HCT116 (cell line): ENCODE results near the gene MAS1. TPM values are rescaled to one million over a fixed set of nuclear protein-coding genes. Genes with fewer than 3 reads are reported as not detected.

Source experiments
- ATAC-seq: fragments of 200-7000 bp; cut with Tn5 transposase; 2 replicates; pipeline ENCODE4 v1.9.1; 2020; ENCODE audit warnings: mild to moderate bottlenecking, moderate library complexity
- BruUV-seq: library from RNA; stranded (reverse); fragments of 400-500 nt; replicated peaks from 2 replicates; lab custom pipeline; 2021; lab: Mats Ljungman, UMichigan
- CTCF ChIA-PET: fragments of 300-600 bp; sonication (Branson Sonifier 250); formaldehyde crosslinking; loops from one replicate; lab custom pipeline; 2021; ENCODE audit warnings: antibody characterized with exemption; lab: Charles Lee
- POLR2A ChIA-PET: fragments of 300-600, 350-600 bp; sonication (Branson Sonifier 250); formaldehyde crosslinking; loops from one replicate; lab custom pipeline; 2021; ENCODE audit warnings: antibody characterized with exemption; lab: Charles Lee
- RAD21 ChIA-PET, 2 experiments: fragments of 300-600 bp; sonication (Branson Sonifier 250); formaldehyde crosslinking; loops; one replicate each; lab custom pipeline; 2023; ENCODE audit warnings: low total read pairs in 2 of 2; ENCODE audit not compliant: uncharacterized antibody in 2 of 2, unreplicated experiment in 2 of 2, low non-redundant PET in 1 of 2; lab: Charles Lee
- DNase-seq: peaks from one replicate; pipeline ENCODE4 v3.0.0-alpha.2; 2010; ENCODE audit warnings: low read depth, low spot score
- H2AFZ ChIP-seq: fragments of 200-600 bp; shearing (Covaris generic), sonication (generic); 2 replicates; pipeline ENCODE4 v1.6.1; 2017; ENCODE audit warnings: low read depth, mixed run types, mixed read lengths, antibody characterized with exemption, low read length; ENCODE audit not compliant: poor library complexity, severe bottlenecking
- H3K27ac ChIP-seq: 2 replicates; pipeline ENCODE4 v1.5.1; 2012; ENCODE audit warnings: low read depth, low read length
- H3K27me3 ChIP-seq: fragments of 200-600 bp; sonication (generic); 2 replicates; pipeline ENCODE4 v1.6.1; 2016; ENCODE audit warnings: mixed run types, low read length, mixed read lengths; ENCODE audit not compliant: insufficient read depth
- H3K36me3 ChIP-seq, 2 experiments: fragments of 200-500 bp in 1 of 2; fragments of 200-600 bp in 1 of 2; sonication (Bioruptor generic) in 1 of 2; sonication (generic) in 1 of 2; 2 replicates each; pipeline versions ENCODE4 v1.5.1 to v1.6.1; 2014 to 2016; ENCODE audit warnings: low read length in 2 of 2, inconsistent platforms in 1 of 2, mixed read lengths in 1 of 2, mixed run types in 1 of 2; ENCODE audit not compliant: insufficient read depth in 2 of 2, control insufficient read depth in 1 of 2
- H3K4me1 ChIP-seq, 2 experiments: fragments of 200-600 bp in 1 of 2; sonication (generic) in 1 of 2; 2 replicates each; pipeline versions ENCODE4 v1.5.1 to v1.6.1; 2012 to 2017; ENCODE audit warnings: low read length in 2 of 2, inconsistent platforms in 1 of 2, mild to moderate bottlenecking in 1 of 2, mixed read lengths in 1 of 2, mixed run types in 1 of 2, moderate library complexity in 1 of 2; ENCODE audit not compliant: insufficient read depth in 2 of 2, control insufficient read depth in 1 of 2
- H3K4me2 ChIP-seq: fragments of 200-600 bp; sonication (generic); 2 replicates; pipeline ENCODE4 v1.6.1; 2017; ENCODE audit warnings: mixed run types, low read length, mixed read lengths
- H3K4me3 ChIP-seq, 2 experiments: fragments of 200-600 bp in 1 of 2; sonication (generic) in 1 of 2; replicated peaks in 1 of 2; 2 replicates each; pipeline ENCODE4 v1.5.1; 2011 to 2016; ENCODE audit warnings: low read length in 2 of 2, control low read depth in 1 of 2, low read depth in 1 of 2, mild to moderate bottlenecking in 1 of 2, mixed read lengths in 1 of 2, mixed run types in 1 of 2
- H3K79me2 ChIP-seq: fragments of 200-600 bp; sonication (generic); 2 replicates; pipeline ENCODE4 v1.6.1; 2017; ENCODE audit warnings: mild to moderate bottlenecking, mixed run types, low read length, moderate library complexity, mixed read lengths; ENCODE audit not compliant: insufficient read depth
- H3K9ac ChIP-seq: fragments of 200-600 bp; sonication (generic); 2 replicates; pipeline ENCODE4 v1.6.1; 2016; ENCODE audit warnings: low read length, mixed read lengths
- H3K9me2 ChIP-seq: fragments of 200-600 bp; sonication (generic), shearing (Covaris generic); 2 replicates; pipeline ENCODE4 v1.6.1; 2017; ENCODE audit warnings: mixed run types, mild to moderate bottlenecking, moderate library complexity; ENCODE audit not compliant: insufficient read depth
- H3K9me3 ChIP-seq, 2 experiments: fragments of 200-500 bp in 1 of 2; fragments of 200-600 bp in 1 of 2; sonication (Bioruptor generic) in 1 of 2; sonication (generic) in 1 of 2; 2 replicates each; pipeline ENCODE4 v1.6.1; 2014 to 2017; ENCODE audit warnings: low read length in 2 of 2, mixed read lengths in 2 of 2, inconsistent platforms in 1 of 2, low read depth in 1 of 2, mild to moderate bottlenecking in 1 of 2, mixed run types in 1 of 2, moderate library complexity in 1 of 2; ENCODE audit not compliant: control insufficient read depth in 1 of 2, insufficient read depth in 1 of 2
- H4K20me1 ChIP-seq: fragments of 200-600 bp; sonication (generic), shearing (Covaris generic); 2 replicates; pipeline ENCODE4 v1.6.1; 2017; ENCODE audit warnings: mixed run types, mild to moderate bottlenecking, moderate library complexity; ENCODE audit not compliant: insufficient read depth
- CBX3 ChIP-seq: IDR thresholded peaks from 2 replicates; pipeline ENCODE4 v1.6.1; 2012; ENCODE audit warnings: low read depth
- EGR1 ChIP-seq: IDR thresholded peaks from 2 replicates; pipeline ENCODE4 v1.6.1; 2012; ENCODE audit warnings: low read depth
- FOSL1 ChIP-seq: IDR thresholded peaks from 2 replicates; pipeline ENCODE4 v1.6.1; 2012; ENCODE audit warnings: low read depth
- POLR2AphosphoS5 ChIP-seq: IDR thresholded peaks from 2 replicates; pipeline ENCODE4 v1.6.1; 2011; ENCODE audit warnings: mild to moderate bottlenecking, low read depth, low read length, moderate library complexity
- SIN3A ChIP-seq: IDR thresholded peaks from 2 replicates; pipeline ENCODE4 v1.6.1; 2012; ENCODE audit warnings: low read depth
- intact Hi-C: fragments of 100-400 bp; cut with micrococcal nuclease; formaldehyde crosslinking; loops from 2 replicates; pipeline ENCODE4 v1.10.0; 2022
- total RNA-seq: library from RNA; stranded (reverse); gene quantifications from one replicate; pipeline ENCODE4 v1.2.1, GENCODE V29; 2021; ENCODE audit not compliant: unreplicated experiment
- TF ChIP-seq, protein P1 (sequence below): IDR thresholded peaks from 2 replicates; pipeline ENCODE4 v1.6.1; 2011; ENCODE audit warnings: mild to moderate bottlenecking, low read length, moderate library complexity; ENCODE audit not compliant: insufficient replicate concordance; ENCODE audit errors: extremely low read depth
- TF ChIP-seq, protein P2 (sequence below): IDR thresholded peaks from 2 replicates; pipeline ENCODE4 v1.6.1; 2012
- TF ChIP-seq, protein P3 (sequence below): IDR thresholded peaks from 2 replicates; pipeline ENCODE4 v1.6.1; 2012; ENCODE audit warnings: low read depth
- TF ChIP-seq, protein P4 (sequence below), 3 experiments: fragments of 200-600 bp in 1 of 3; sonication (generic) in 1 of 3; IDR thresholded peaks in 2 of 3; conservative IDR thresholded peaks in 1 of 3; 2 replicates each; pipeline ENCODE4 v1.5.1; 2012 to 2017; ENCODE audit warnings: low read depth in 2 of 3, low read length in 2 of 3, antibody characterized with exemption in 1 of 3, borderline replicate concordance in 1 of 3, control low read depth in 1 of 3, mild to moderate bottlenecking in 1 of 3, mixed read lengths in 1 of 3, mixed run types in 1 of 3, moderate library complexity in 1 of 3; ENCODE audit not compliant: insufficient read depth in 1 of 3

The MAS1 gene
- total RNA-seq, 1 experiment from 2014 or later = not detected

DNA sequence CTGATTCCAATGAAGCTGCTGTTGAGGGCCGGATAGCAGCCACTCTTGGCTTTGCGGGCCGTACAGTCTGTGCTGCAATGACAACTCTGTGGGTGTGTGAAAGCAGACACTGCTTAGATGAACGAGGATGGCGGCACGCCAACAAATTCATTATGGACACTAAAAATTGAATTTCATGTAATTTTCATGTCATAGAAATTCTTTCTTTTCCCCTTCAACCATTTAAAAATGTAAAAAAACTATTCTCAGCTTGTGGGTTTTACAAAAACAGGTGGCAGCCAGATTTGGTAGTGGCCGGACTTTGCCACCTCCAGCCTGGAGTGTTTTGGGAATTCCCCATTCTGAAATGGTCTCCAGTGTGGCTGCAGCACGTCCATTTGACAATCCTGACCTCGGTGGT, 26.0 kb downstream of the MAS1 start:
- Histone ChIP-seq H3K27ac (no peak overlapping the region), H4K20me1 (no peaks in the 10 kb centered on the region), H3K4me2 (no peak overlapping the region), H3K9me3 (no peaks in the 10 kb centered on the region), H3K9me2 (no peaks in the 10 kb centered on the region), H3K36me3 (no peaks in the 10 kb centered on the region), H3K4me1 (no peaks in the 10 kb centered on the region), H2AFZ (no peak overlapping the region), H3K27me3 (peaks cover 10% of the 10 kb centered on the region; the same call in 1 of the 2 replicates), H3K79me2 (no peaks in the 10 kb centered on the region), H3K4me3 (no peak overlapping the region), H3K9ac (no peak overlapping the region)
- TF ChIP-seq CBX3 (no peak), EGR1 (no peak), SIN3A (no peak), FOSL1 (no peak), POLR2AphosphoS5 (no peak)
- TF ChIP-seq, protein P1, sequence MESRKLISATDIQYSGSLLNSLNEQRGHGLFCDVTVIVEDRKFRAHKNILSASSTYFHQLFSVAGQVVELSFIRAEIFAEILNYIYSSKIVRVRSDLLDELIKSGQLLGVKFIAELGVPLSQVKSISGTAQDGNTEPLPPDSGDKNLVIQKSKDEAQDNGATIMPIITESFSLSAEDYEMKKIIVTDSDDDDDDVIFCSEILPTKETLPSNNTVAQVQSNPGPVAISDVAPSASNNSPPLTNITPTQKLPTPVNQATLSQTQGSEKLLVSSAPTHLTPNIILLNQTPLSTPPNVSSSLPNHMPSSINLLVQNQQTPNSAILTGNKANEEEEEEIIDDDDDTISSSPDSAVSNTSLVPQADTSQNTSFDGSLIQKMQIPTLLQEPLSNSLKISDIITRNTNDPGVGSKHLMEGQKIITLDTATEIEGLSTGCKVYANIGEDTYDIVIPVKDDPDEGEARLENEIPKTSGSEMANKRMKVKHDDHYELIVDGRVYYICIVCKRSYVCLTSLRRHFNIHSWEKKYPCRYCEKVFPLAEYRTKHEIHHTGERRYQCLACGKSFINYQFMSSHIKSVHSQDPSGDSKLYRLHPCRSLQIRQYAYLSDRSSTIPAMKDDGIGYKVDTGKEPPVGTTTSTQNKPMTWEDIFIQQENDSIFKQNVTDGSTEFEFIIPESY = no peak
- TF ChIP-seq, protein P2, sequence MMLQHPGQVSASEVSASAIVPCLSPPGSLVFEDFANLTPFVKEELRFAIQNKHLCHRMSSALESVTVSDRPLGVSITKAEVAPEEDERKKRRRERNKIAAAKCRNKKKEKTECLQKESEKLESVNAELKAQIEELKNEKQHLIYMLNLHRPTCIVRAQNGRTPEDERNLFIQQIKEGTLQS = no peak
- TF ChIP-seq, protein P3, sequence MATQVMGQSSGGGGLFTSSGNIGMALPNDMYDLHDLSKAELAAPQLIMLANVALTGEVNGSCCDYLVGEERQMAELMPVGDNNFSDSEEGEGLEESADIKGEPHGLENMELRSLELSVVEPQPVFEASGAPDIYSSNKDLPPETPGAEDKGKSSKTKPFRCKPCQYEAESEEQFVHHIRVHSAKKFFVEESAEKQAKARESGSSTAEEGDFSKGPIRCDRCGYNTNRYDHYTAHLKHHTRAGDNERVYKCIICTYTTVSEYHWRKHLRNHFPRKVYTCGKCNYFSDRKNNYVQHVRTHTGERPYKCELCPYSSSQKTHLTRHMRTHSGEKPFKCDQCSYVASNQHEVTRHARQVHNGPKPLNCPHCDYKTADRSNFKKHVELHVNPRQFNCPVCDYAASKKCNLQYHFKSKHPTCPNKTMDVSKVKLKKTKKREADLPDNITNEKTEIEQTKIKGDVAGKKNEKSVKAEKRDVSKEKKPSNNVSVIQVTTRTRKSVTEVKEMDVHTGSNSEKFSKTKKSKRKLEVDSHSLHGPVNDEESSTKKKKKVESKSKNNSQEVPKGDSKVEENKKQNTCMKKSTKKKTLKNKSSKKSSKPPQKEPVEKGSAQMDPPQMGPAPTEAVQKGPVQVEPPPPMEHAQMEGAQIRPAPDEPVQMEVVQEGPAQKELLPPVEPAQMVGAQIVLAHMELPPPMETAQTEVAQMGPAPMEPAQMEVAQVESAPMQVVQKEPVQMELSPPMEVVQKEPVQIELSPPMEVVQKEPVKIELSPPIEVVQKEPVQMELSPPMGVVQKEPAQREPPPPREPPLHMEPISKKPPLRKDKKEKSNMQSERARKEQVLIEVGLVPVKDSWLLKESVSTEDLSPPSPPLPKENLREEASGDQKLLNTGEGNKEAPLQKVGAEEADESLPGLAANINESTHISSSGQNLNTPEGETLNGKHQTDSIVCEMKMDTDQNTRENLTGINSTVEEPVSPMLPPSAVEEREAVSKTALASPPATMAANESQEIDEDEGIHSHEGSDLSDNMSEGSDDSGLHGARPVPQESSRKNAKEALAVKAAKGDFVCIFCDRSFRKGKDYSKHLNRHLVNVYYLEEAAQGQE = no peak
- TF ChIP-seq, protein P4, sequence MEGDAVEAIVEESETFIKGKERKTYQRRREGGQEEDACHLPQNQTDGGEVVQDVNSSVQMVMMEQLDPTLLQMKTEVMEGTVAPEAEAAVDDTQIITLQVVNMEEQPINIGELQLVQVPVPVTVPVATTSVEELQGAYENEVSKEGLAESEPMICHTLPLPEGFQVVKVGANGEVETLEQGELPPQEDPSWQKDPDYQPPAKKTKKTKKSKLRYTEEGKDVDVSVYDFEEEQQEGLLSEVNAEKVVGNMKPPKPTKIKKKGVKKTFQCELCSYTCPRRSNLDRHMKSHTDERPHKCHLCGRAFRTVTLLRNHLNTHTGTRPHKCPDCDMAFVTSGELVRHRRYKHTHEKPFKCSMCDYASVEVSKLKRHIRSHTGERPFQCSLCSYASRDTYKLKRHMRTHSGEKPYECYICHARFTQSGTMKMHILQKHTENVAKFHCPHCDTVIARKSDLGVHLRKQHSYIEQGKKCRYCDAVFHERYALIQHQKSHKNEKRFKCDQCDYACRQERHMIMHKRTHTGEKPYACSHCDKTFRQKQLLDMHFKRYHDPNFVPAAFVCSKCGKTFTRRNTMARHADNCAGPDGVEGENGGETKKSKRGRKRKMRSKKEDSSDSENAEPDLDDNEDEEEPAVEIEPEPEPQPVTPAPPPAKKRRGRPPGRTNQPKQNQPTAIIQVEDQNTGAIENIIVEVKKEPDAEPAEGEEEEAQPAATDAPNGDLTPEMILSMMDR (IDR thresholded peaks at IDR 0.05 in 2 of 3, conservative IDR thresholded peaks at IDR 0.05 in 1 of 3; ENCODE audit: borderline replicate concordance in 1 of 3, insufficient read depth in 1 of 3, low read depth in 2 of 3, low read length in 2 of 3) = no peak
- no peak for ATAC-seq
- CTCF ChIA-PET = no interaction called here
- BruUV-seq = no TSS peak
- intact Hi-C loops = no loop called here
- POLR2A ChIA-PET = no interaction called here
- RAD21 ChIA-PET = no interaction called here
- DNase-seq = no peak
